CD14-positive monocyte (primary cell): ENCODE data around the gene DHRS9. TPM values are rescaled to one million over a fixed set of nuclear protein-coding genes. Genes with fewer than 3 reads are reported as not detected.

Source experiments
- DNase-seq, 3 donors: peaks; one replicate each; pipeline ENCODE4 v3.0.0-alpha.2; 2011 to 2022
- H2AFZ ChIP-seq: 2 replicates; pipeline ENCODE4 v1.6.0; 2012; ENCODE audit warnings: mild to moderate bottlenecking, low read depth, low read length, inconsistent platforms; ENCODE audit not compliant: insufficient read depth, poor library complexity, severe bottlenecking
- H3K27ac ChIP-seq, 2 donors: 1 replicate in 1 of 2; 2 replicates in 1 of 2; pipeline ENCODE4 v1.5.1; 2012 to 2013; ENCODE audit warnings: low read length in 2 of 2, control low read depth in 1 of 2, inconsistent platforms in 1 of 2, low read depth in 1 of 2, mild to moderate bottlenecking in 1 of 2
- H3K27me3 ChIP-seq, 2 donors: one replicate each; pipeline versions ENCODE4 v1.6.0 to v1.6.1; 2011 to 2013; ENCODE audit warnings: low read length in 2 of 2; ENCODE audit not compliant: control insufficient read depth in 2 of 2, insufficient read depth in 2 of 2
- H3K36me3 ChIP-seq, 2 donors: replicated peaks in 1 of 2; 1 replicate in 1 of 2; 2 replicates in 1 of 2; pipeline versions ENCODE4 v1.5.1 to v1.6.1; 2012 to 2013; ENCODE audit warnings: low read length in 2 of 2, control low read depth in 1 of 2, inconsistent platforms in 1 of 2, mild to moderate bottlenecking in 1 of 2; ENCODE audit not compliant: insufficient read depth in 2 of 2, control insufficient read depth in 1 of 2
- H3K4me1 ChIP-seq, 2 donors: 1 replicate in 1 of 2; 2 replicates in 1 of 2; pipeline versions ENCODE4 v1.5.1 to v1.6.1; 2012 to 2013; ENCODE audit warnings: low read length in 2 of 2, control low read depth in 1 of 2, inconsistent platforms in 1 of 2, mild to moderate bottlenecking in 1 of 2, moderate library complexity in 1 of 2; ENCODE audit not compliant: insufficient read depth in 2 of 2, control insufficient read depth in 1 of 2
- H3K4me2 ChIP-seq: replicated peaks from 2 replicates; pipeline ENCODE3; 2012; ENCODE audit warnings: low read length, moderate library complexity, mild to moderate bottlenecking; ENCODE audit not compliant: poor library complexity, severe bottlenecking; ENCODE audit errors: extremely low read depth
- H3K4me3 ChIP-seq, 3 experiments: fragments of 200-600 bp in 1 of 3; sonication (generic) in 1 of 3; replicated peaks in 1 of 3; 1 replicate in 2 of 3; 2 replicates in 1 of 3; pipeline ENCODE4 v1.5.1; 2011 to 2013; ENCODE audit warnings: low read length in 3 of 3, mild to moderate bottlenecking in 3 of 3, control low read depth in 2 of 3, low read depth in 2 of 3, inconsistent platforms in 1 of 3, moderate library complexity in 1 of 3
- H3K79me2 ChIP-seq: 2 replicates; pipeline ENCODE4 v1.6.0; 2012; ENCODE audit warnings: mild to moderate bottlenecking, control low read depth, inconsistent platforms, low read length, moderate library complexity; ENCODE audit not compliant: insufficient read depth
- H3K9ac ChIP-seq: 2 replicates; pipeline ENCODE4 v1.6.0; 2017; ENCODE audit warnings: low read length, mild to moderate bottlenecking; ENCODE audit not compliant: insufficient read depth, poor library complexity, severe bottlenecking
- H3K9me3 ChIP-seq, 2 donors: replicated peaks in 1 of 2; 1 replicate in 1 of 2; 2 replicates in 1 of 2; pipeline versions ENCODE4 v1.5.1 to v1.6.1; 2012 to 2013; ENCODE audit warnings: low read length in 2 of 2, control low read depth in 1 of 2; ENCODE audit not compliant: control insufficient read depth in 1 of 2, insufficient read depth in 1 of 2
- H4K20me1 ChIP-seq: 2 replicates; pipeline ENCODE4 v1.6.0; 2012; ENCODE audit warnings: mild to moderate bottlenecking, low read length, control low read depth, moderate library complexity; ENCODE audit not compliant: insufficient read depth
- H3K27ac Mint-ChIP-seq, 7 donors: one replicate each; pipeline ENCODE4 v1.8.0; 2020; ENCODE audit warnings: mild to moderate bottlenecking in 7 of 7, mixed read lengths in 7 of 7, moderate library complexity in 6 of 7, inconsistent platforms in 2 of 7
- H3K27me3 Mint-ChIP-seq, 3 donors: one replicate each; pipeline ENCODE4 v1.8.0; 2021 to 2022; ENCODE audit warnings: low read depth in 3 of 3, mild to moderate bottlenecking in 3 of 3, mixed read lengths in 3 of 3, moderate library complexity in 3 of 3, inconsistent platforms in 1 of 3
- H3K36me3 Mint-ChIP-seq, 2 donors: one replicate each; pipeline ENCODE4 v1.8.0; 2020; ENCODE audit warnings: mixed read lengths in 2 of 2, inconsistent platforms in 1 of 2, mild to moderate bottlenecking in 1 of 2
- H3K4me1 Mint-ChIP-seq: one replicate; pipeline ENCODE4 v1.8.0; 2020; ENCODE audit warnings: mild to moderate bottlenecking, mixed read lengths
- H3K4me3 Mint-ChIP-seq, 2 donors: one replicate each; pipeline ENCODE4 v1.8.0; 2020; ENCODE audit warnings: mild to moderate bottlenecking in 2 of 2, mixed read lengths in 2 of 2, moderate library complexity in 1 of 2
- H3K9me3 Mint-ChIP-seq, 7 donors: one replicate each; pipeline ENCODE4 v1.8.0; 2020 to 2022; ENCODE audit warnings: mixed read lengths in 7 of 7, mild to moderate bottlenecking in 6 of 7, moderate library complexity in 6 of 7, inconsistent platforms in 2 of 7
- CTCF ChIP-seq: fragments of 200-600 bp; IDR thresholded peaks from one replicate; pipeline ENCODE4 v1.8.0; 2022; ENCODE audit warnings: antibody characterized with exemption, mild to moderate bottlenecking
- WGBS: methylation state at CpG from one replicate; pipeline ENCODE4 v1.1.5; 2013; ENCODE audit warnings: missing lambda C conversion rate; ENCODE audit not compliant: insufficient coverage; 5-methylcytosine and 5-hydroxymethylcytosine counted together
- intact Hi-C, 2 donors: fragments of 100-400 bp; cut with micrococcal nuclease; formaldehyde crosslinking; loops; one replicate each; pipeline versions ENCODE4 v1.15.0 to v1.15.1; 2023
- polyA plus RNA-seq, 3 donors: library from polyadenylated mRNA; depleted of rRNA in 1 of 3; unstranded in 2 of 3; stranded (reverse) in 1 of 3; fragments of 300-500 nt in 2 of 3; fragments of >200 nt in 1 of 3; fragmentation: Illumina TruSeq in 2 of 3; gene quantifications; 1 replicate in 2 of 3; 2 replicates in 1 of 3; pipeline ENCODE4 v1.2.3, GENCODE V29; 2012 to 2021

DHRS9 gene
- polyA plus RNA-seq, 3 donors: 10.0 to 12.9 (median 10.0) TPM

GRCh38 chr2:169104848-169105247 lies 35.5 kb downstream of the DHRS9 start:
- H3K4me1 Mint-ChIP-seq: peaks cover 84% of the 10 kb centered on the region
- Histone ChIP-seq H3K79me2 (no peaks in the 10 kb centered on the region), H3K9me3 (no peaks in the 10 kb centered on the region), H3K36me3 (no peaks in the 10 kb centered on the region), H3K27me3 (no peaks in the 10 kb centered on the region), H3K9ac (no peak overlapping the region), H3K27ac (no peak overlapping the region), H3K4me1 (peaks cover 49 to 76% of the 10 kb centered on the region in 2 donors), H3K4me2 (no peak overlapping the region), H4K20me1 (no peaks in the 10 kb centered on the region), H3K4me3 (no peak overlapping the region), H2AFZ (no peak overlapping the region)
- TF ChIP-seq CTCF: no peak
- H3K27me3 Mint-ChIP-seq: no peaks in the 10 kb centered on the region
- no peaks in the 10 kb centered on the region for H3K9me3 Mint-ChIP-seq
- no peak overlapping the region for H3K4me3 Mint-ChIP-seq
- no peak overlapping the region for H3K27ac Mint-ChIP-seq
- peaks cover 0 to 2% of the 10 kb centered on the region in 2 donors for H3K36me3 Mint-ChIP-seq
- DNase-seq: no peak
- intact Hi-C loops: loop anchor here in 1 of 2 donors (5.0 to 10.0 kb wide), 3 partner anchors 37 to 60 kb away; partner anchors contain the start of gene DHRS9
- WGBS: no CpG with 5 or more reads among the region's 1 CpG

DNA sequence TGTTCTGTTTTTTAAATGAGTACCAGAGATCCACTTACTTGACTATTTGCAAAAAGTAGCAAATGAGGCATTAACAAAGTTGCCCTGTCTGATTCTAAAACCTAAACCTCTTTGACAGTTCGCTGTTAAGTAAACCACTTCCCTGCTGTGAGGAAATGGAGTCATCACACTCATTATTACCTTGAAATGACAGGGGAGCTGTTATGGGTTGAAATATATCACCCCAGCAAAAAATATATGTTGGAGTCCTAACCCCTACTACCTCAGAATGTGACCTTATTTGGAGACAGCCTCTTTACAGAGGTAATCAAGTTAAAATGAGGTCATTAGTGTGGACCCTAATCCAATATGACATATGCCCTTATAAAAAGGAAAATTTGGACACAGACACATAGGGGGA lies 36.1 kb downstream of the DHRS9 start:
- Histone ChIP-seq H3K9ac (no peak overlapping the region), H2AFZ (no peak overlapping the region), H3K9me3 (no peaks in the 10 kb centered on the region), H3K36me3 (no peaks in the 10 kb centered on the region), H3K4me3 (no peak overlapping the region), H4K20me1 (no peaks in the 10 kb centered on the region), H3K27ac (no peak overlapping the region), H3K4me2 (no peak overlapping the region), H3K27me3 (no peaks in the 10 kb centered on the region), H3K79me2 (no peaks in the 10 kb centered on the region), H3K4me1 (peaks cover 49 to 76% of the 10 kb centered on the region in 2 donors)
- no peak overlapping the region for H3K4me3 Mint-ChIP-seq
- intact Hi-C loops: loop anchor here in 1 of 2 donors (5.0 to 10.0 kb wide), 2 partner anchors 37 to 61 kb away; no protein-coding TSS in a partner anchor
- no peak for DNase-seq
- no peak overlapping the region for H3K27ac Mint-ChIP-seq
- H3K36me3 Mint-ChIP-seq: peaks cover 0 to 2% of the 10 kb centered on the region in 2 donors
- no peaks in the 10 kb centered on the region for H3K9me3 Mint-ChIP-seq
- WGBS: no CpG with 5 or more reads among the region's 1 CpG
- TF ChIP-seq CTCF: no peak
- H3K4me1 Mint-ChIP-seq: peaks cover 80% of the 10 kb centered on the region
- peaks cover 0 to 3% (median under 1%) of the 10 kb centered on the region in 3 donors for H3K27me3 Mint-ChIP-seq
